ENCODE data around the gene ZDHHC21.

DNA sequence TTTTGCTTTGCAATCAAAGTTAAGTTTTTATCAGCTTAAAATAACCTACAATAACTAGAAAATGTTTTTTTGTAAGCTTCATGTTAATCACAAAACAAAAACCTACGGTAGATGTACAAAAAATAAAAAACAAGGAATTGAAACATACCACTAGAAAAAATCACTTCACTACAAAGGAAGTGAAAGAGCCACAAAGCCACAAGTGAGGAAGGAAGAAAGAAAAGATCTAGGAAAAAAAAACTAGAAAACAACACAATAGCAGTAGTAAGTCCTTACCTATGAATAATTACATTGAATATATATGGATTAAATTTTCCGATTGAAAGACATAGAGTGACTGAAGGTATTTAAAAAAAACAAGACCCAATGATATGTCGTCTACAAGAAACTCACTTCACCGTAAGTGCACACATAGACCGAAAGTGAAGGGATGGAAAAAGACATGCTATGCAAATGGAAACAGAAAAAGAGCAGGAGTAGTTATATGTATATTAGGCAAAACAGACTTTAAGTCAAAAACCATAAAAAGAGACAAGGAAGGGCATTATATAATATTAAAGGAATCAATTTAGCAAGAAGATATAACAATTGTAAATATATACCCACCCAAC, 13.4 kb upstream of the ZDHHC21 start:
- TF ChIP-seq CTCF (conservative IDR thresholded peaks at IDR 0.05 in 1 of 2, IDR thresholded peaks at IDR 0.05 in 1 of 2; ENCODE audit: extremely low read depth in 1 of 2, insufficient read depth in 1 of 2, low read depth in 1 of 2, low read length in 2 of 2) = no peak
- TF ChIP-seq EZH2 (IDR thresholded peaks at IDR 0.05; ENCODE audit: borderline replicate concordance, low read length) = no peak

Data from mammary epithelial cell (primary cell).